Bladder microvascular endothelial cell (primary cell): ENCODE measurements around the gene PXYLP1. TPM values are rescaled to one million over a fixed set of nuclear protein-coding genes. Genes with fewer than 3 reads are reported as not detected.

Experiments used
- total RNA-seq: library from RNA; depleted of rRNA; stranded (reverse); fragments of >200 nt; gene quantifications from 2 replicates; pipeline ENCODE4 v1.2.3, GENCODE V29; 2014

The PXYLP1 gene
- 0.32 and 0.76 TPM in 2 replicates for total RNA-seq

GRCh38 chr3:141231101-141231951 lies at the start of gene PXYLP1:
TSS of gene PXYLP1 (plus strand) at chr3:141231825. CDS start at chr3:141260176, 28,351 bp downstream.

Other genes with a start within 250 kb of the PXYLP1 start
- not detected in 2 replicates for gene SPSB4, start 180.5 kb upstream of the PXYLP1 start, total RNA-seq
- 53.6 and 99.8 TPM in 2 replicates for gene ZBTB38, start 136.7 kb downstream of the PXYLP1 start, total RNA-seq